OCI-LY7 (cell line): ENCODE results near the gene DEFB131A.

Source experiments
- CTCF ChIP-seq: fragments of 200-600 bp; sonication (generic); conservative IDR thresholded peaks from 2 replicates; pipeline ENCODE4 v1.5.1; 2014; ENCODE audit warnings: mild to moderate bottlenecking, antibody characterized with exemption, low read length, moderate library complexity, mixed read lengths
- EZH2phosphoT487 ChIP-seq: fragments of 200-600 bp; sonication (generic); IDR thresholded peaks from 2 replicates; pipeline ENCODE4 v1.6.1; 2018; ENCODE audit warnings: low read depth, borderline replicate concordance, mild to moderate bottlenecking, mixed run types, antibody characterized with exemption, low read length, moderate library complexity, mixed read lengths

- TF ChIP-seq CTCF, result no peak
- no peak for TF ChIP-seq EZH2phosphoT487
These were observed 34.4 kb upstream of the DEFB131A start for GRCh38 chr4:9409793-9410192.
